GM12872 (cell line): Measurements from ENCODE around the gene C1orf116.

Experiments
- TF ChIP-seq, protein P1 (sequence below): IDR thresholded peaks from 3 replicates; pipeline ENCODE4 v1.5.1; 2011; ENCODE audit warnings: low read depth, mild to moderate bottlenecking, low read length, moderate library complexity; ENCODE audit not compliant: insufficient read depth

Gene C1orf116

DNA sequence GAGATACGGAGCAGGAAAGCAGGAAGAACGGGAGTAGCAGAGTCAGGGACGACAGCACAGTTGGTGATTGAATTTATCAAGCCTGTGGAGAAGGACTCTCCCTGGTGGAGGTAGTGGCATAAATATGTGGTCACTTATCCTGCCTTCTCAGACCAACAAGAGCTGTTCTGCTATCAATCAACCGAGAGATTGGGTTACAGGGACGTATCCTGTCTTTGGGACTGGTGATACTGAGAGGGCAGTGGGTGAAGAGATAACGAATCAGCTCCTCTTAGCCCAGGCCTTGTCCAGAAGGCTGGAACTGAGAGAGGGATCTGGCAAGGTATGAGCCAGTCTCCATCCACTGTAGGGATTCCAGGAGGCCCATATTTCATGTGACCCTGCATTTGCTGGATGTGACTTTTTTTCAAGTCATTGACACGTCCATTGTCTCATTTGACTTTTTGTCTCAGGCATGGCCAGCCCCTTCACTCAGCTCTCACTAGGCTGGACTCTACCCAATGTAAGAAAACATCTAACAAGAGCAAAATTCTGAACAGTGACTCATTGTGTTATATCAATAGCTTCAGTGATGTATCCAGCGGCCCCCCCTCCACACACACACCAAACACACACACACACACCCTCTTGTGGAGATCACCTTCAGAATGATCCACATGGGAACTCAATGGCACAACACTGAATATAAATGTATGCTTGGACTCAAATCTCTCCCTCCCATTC is 11.3 kb downstream of the C1orf116 start:
- TF ChIP-seq, protein P1, sequence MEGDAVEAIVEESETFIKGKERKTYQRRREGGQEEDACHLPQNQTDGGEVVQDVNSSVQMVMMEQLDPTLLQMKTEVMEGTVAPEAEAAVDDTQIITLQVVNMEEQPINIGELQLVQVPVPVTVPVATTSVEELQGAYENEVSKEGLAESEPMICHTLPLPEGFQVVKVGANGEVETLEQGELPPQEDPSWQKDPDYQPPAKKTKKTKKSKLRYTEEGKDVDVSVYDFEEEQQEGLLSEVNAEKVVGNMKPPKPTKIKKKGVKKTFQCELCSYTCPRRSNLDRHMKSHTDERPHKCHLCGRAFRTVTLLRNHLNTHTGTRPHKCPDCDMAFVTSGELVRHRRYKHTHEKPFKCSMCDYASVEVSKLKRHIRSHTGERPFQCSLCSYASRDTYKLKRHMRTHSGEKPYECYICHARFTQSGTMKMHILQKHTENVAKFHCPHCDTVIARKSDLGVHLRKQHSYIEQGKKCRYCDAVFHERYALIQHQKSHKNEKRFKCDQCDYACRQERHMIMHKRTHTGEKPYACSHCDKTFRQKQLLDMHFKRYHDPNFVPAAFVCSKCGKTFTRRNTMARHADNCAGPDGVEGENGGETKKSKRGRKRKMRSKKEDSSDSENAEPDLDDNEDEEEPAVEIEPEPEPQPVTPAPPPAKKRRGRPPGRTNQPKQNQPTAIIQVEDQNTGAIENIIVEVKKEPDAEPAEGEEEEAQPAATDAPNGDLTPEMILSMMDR: no peak

DNA sequence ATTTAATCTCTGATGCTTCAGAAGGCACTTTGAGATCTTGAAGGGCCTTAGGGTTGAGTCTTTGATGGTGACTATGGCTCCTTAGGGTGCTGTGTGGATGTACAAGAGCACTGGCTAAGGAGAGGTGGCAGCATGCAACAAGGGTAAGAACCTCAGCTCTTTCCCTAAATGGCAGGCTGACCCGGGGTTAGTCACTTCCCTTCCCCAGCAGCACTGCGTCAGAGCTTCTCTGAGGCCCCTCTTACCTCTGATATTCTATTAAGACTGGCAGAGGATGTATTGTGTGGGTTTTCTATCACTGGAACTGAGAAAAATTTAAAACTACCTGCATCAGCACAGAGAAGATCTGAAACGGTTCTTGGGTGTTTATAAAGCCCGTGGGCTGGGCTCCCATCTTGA is 11.8 kb downstream of the C1orf116 start:
- TF ChIP-seq, protein P1: no peak

DNA sequence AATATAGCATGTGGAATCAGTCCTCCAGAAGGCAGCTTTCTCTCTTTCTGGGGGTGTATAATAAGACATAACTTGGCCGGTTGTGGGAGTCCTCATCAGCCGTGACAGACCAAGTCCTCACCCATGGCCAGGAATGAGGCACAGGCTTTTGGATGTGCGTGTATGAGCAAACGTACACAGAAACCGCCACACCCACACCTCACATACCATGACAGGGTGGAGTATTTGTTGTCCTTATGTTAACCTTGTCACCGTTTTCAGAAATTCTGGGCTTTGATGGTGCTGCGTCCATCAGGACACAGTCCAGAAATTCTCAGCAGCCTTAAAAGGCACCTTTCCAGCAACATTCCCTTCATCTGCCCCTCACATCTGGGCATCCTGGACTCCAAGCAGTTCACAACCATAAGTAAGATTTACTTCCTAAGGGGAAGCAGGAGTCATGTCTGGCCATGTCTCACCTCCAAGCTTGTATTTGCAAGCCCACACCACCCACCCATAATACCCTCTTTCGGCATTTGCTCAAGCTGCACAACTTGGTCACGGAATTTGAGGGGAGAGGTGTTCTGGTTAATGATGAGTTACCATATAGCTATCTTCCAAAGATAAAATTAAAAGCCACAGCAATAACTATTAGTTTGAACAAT is 12.4 kb downstream of the C1orf116 start:
- TF ChIP-seq, protein P1: no peak

DNA sequence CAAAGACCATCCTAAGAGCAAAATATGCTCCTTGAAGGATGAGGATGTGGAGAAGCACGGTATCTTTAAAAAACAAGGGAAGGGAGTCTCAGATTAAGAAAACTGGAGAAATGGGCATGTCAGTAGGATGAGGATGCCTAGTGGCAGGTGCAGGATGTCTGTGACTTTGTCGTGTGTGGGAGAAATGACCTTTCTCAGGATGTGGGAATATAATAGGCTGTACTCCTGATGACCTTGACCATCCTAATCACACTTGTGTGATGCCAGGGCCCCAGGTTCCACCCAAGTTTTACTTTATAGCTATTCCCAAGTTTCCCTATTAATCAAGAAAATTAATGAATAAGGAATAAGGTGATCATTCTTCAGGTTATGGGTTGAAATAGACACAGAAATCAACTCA is 12.9 kb downstream of the C1orf116 start:
- TF ChIP-seq, protein P1: no peak

DNA sequence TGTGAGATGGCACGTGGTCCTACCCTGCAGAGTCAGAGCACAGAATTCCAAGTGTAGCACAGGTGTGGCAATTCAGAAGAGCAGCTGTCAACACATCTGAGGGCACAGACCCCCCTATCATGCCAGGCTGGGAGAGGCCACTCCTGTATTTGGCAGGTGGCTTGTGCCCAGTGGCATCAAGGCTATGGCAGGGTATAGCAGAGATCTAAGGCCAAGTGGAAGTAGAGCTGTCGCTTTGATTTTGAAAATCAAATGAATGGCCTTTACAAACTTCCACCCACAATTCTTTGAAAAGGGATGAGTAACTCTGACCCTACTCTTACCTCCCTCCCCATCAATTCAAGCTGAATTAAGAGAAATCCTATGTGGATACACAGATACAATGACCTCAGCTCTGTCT is 13.4 kb downstream of the C1orf116 start:
- TF ChIP-seq, protein P1: no peak

DNA sequence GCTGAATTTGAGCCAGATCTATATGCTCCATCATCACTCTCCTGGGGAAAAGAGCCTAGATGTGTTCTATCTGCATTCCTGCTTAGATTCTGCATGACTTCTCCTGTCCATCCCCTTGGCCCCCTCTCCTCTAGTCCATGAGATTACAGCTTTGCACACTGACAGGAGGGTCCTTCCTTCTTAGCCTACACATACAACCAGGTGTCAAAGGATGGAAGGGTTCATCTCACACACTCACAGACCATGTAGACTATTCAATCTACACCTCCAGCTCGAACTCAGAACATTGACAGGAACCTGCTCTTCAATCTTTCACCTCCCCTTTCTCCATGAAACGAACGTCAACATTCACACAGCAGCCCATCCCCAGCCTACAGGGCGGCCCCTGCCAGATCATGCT is 13.8 kb downstream of the C1orf116 start:
- TF ChIP-seq, protein P1: no peak

DNA sequence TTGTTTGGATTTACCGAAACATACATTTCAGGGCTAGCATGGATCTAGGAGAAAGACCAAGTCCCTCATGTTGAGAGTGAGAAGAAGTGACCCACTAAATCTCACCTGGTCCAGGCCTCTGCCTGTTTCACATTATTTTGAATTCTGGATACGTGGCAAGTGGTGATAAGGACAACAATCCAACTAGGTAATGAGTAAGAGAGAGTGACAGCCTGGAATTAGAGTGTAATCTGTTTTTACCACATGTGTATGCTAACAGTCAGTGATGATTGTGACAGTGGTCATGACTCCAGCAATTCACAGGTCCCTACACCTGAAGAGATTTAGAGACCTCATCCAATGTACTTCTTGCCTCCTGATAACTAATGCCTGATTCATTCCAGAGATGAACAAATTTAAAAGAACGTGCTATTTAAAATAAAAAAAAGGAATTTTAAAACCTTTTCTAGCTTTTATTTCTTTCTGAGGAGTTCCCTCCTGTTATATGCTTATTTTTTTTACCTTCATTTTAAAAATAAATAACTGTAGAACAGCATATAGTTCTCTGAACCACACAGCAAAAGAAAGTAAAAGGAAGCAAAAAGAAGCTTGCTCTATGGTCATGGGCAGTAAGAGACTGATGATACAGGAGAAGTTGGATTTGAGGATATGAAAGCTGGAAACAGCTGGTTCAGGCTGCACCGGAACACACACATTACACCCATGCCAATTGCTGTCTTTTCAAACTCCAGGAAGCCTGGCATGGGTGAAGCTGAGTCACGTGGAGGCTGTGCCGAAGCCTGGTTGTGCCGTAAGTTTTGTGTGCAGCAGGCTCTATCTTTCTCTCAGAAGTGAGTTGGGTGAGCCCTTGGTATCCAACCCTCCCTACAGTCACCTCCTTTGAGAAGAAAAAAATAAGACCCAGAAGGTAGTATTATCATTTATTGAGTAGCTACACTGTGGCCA is 14.7 kb downstream of the C1orf116 start:
- TF ChIP-seq, protein P1: no peak
